Activated CD8-positive, alpha-beta memory T cell treated with anti-CD3 and anti-CD28 coated beads for 36 hours (primary cell): ENCODE results near the gene MGAT4A. TPM values are rescaled to one million over a fixed set of nuclear protein-coding genes. Genes with fewer than 3 reads are reported as not detected.

ENCODE experiments used
- CTCF ChIA-PET: fragments of 350-600 bp; sonication (Branson Sonifier 250); formaldehyde crosslinking; loops from one replicate; lab custom pipeline; 2021; ENCODE audit warnings: antibody characterized with exemption; lab: Charles Lee
- POLR2A ChIA-PET: fragments of 350-600 bp; sonication (Branson Sonifier 250); formaldehyde crosslinking; loops from one replicate; lab custom pipeline; 2021; ENCODE audit warnings: antibody characterized with exemption; lab: Charles Lee
- total RNA-seq, 2 experiments: library from RNA; stranded (reverse); gene quantifications; one replicate each; pipeline ENCODE4 v1.2.3, GENCODE V29; 2021

The MGAT4A gene
- total RNA-seq, 2 experiments from 2014 or later: 45.2 to 48.7 TPM

GRCh38 chr2:98715812-98716451 lies 15.0 kb downstream of the MGAT4A start:
- POLR2A ChIA-PET: no interaction called here

GRCh38 chr2:98713332-98714015 lies 17.5 kb downstream of the MGAT4A start:
- POLR2A ChIA-PET: no interaction called here
- CTCF ChIA-PET: no interaction called here

More at GRCh38 chr2:98715812-98716451, 15.0 kb downstream of the MGAT4A start:
- CTCF ChIA-PET: interaction anchor here (0.7 kb wide), 1 partner anchor 60 kb away, joined by 3 read pairs; no protein-coding TSS in a partner anchor

GRCh38 chr2:98712145-98712544 lies 18.8 kb downstream of the MGAT4A start:
- ChIA-PET CTCF (interaction anchor here (0.7 to 1.3 kb wide), 3 partner anchors 17 to 125 kb away, joined by 3 read pairs; no protein-coding TSS in a partner anchor), POLR2A (interaction anchor here (0.7 to 1.0 kb wide), 2 partner anchors 18 to 56 kb away, joined by 3 read pairs; no protein-coding TSS in a partner anchor)

GRCh38 chr2:98711506-98711905 lies 19.4 kb downstream of the MGAT4A start:
- CTCF ChIA-PET: interaction anchor here (0.7 to 1.4 kb wide), 2 partner anchors 62 to 112 kb away, joined by 4 read pairs; no protein-coding TSS in a partner anchor
- POLR2A ChIA-PET: no interaction called here

- ChIA-PET POLR2A (no interaction called here), CTCF (interaction anchor here (1.4 to 1.7 kb wide), 2 partner anchors 19 to 113 kb away, joined by 4 to 5 read pairs; no protein-coding TSS in a partner anchor)
Observed at GRCh38 chr2:98710734-98711133, 20.2 kb downstream of the MGAT4A start.

- POLR2A ChIA-PET: no interaction called here
- CTCF ChIA-PET: interaction anchor here (1.7 to 1.9 kb wide), 2 partner anchors 20 to 60 kb away, joined by 5 to 6 read pairs; no protein-coding TSS in a partner anchor
Observed at GRCh38 chr2:98709535-98709934, 21.4 kb downstream of the MGAT4A start.

- CTCF ChIA-PET: interaction anchor here (1.2 to 1.9 kb wide), 2 partner anchors 14 to 59 kb away, joined by 3 to 6 read pairs; no protein-coding TSS in a partner anchor
Observed at GRCh38 chr2:98708396-98709186, 22.3 kb downstream of the MGAT4A start.

GRCh38 chr2:98706591-98706990 lies 24.3 kb downstream of the MGAT4A start:
- ChIA-PET CTCF (interaction anchor here (0.6 to 1.0 kb wide), 3 partner anchors 10 to 18 kb away, joined by 3 read pairs; no protein-coding TSS in a partner anchor), POLR2A (interaction anchor here (0.7 kb wide), 1 partner anchor 33 kb away, joined by 3 read pairs; no protein-coding TSS in a partner anchor)

More at GRCh38 chr2:98708396-98709186, 22.3 kb downstream of the MGAT4A start:
- POLR2A ChIA-PET: interaction anchor here (0.8 kb wide), 1 partner anchor 16 kb away, joined by 5 read pairs; no protein-coding TSS in a partner anchor

GRCh38 chr2:98705333-98705617 lies 25.7 kb downstream of the MGAT4A start:
- ChIA-PET CTCF (interaction anchor here (0.7 kb wide), 1 partner anchor 361 kb away, joined by 3 read pairs; no protein-coding TSS in a partner anchor), POLR2A (no interaction called here)

GRCh38 chr2:98704499-98705332 lies 26.2 kb downstream of the MGAT4A start:
- ChIA-PET POLR2A (interaction anchor here (0.6 kb wide), 1 partner anchor 11 kb away, joined by 5 read pairs; no protein-coding TSS in a partner anchor), CTCF (interaction anchor here (1.1 to 2.1 kb wide), 4 partner anchors 10 to 41 kb away, joined by 3 to 12 read pairs (median 4); no protein-coding TSS in a partner anchor)

- ChIA-PET CTCF (interaction anchor here (1.5 to 2.1 kb wide), 3 partner anchors 9 to 13 kb away, joined by 3 to 12 read pairs (median 4); no protein-coding TSS in a partner anchor), POLR2A (interaction anchor here (0.6 kb wide), 1 partner anchor 10 kb away, joined by 5 read pairs; no protein-coding TSS in a partner anchor)
Observed at GRCh38 chr2:98703738-98704137, 27.2 kb downstream of the MGAT4A start.

- ChIA-PET CTCF (interaction anchor here (1.5 to 2.1 kb wide), 4 partner anchors 8 to 12 kb away, joined by 3 to 12 read pairs (median 4); no protein-coding TSS in a partner anchor), POLR2A (no interaction called here)
Observed at GRCh38 chr2:98702858-98703620, 27.9 kb downstream of the MGAT4A start.

- POLR2A ChIA-PET: no interaction called here
- CTCF ChIA-PET: interaction anchor here (1.0 to 1.6 kb wide), 3 partner anchors 10 to 134 kb away, joined by 4 read pairs; no protein-coding TSS in a partner anchor
Observed at GRCh38 chr2:98702127-98702802, 28.7 kb downstream of the MGAT4A start.

GRCh38 chr2:98701230-98701629 lies 29.7 kb downstream of the MGAT4A start:
- CTCF ChIA-PET: interaction anchor here (1.6 kb wide), 2 partner anchors 9 to 29 kb away, joined by 4 read pairs; no protein-coding TSS in a partner anchor
- POLR2A ChIA-PET: interaction anchor here (0.7 kb wide), 1 partner anchor 67 kb away, joined by 3 read pairs; no protein-coding TSS in a partner anchor

- ChIA-PET CTCF (no interaction called here), POLR2A (no interaction called here)
Observed at GRCh38 chr2:98698896-98699295, 32.0 kb downstream of the MGAT4A start.

GRCh38 chr2:98697651-98698337 lies 33.1 kb downstream of the MGAT4A start:
- ChIA-PET POLR2A (no interaction called here), CTCF (interaction anchor here (1.0 kb wide), 1 partner anchor 22 kb away, joined by 3 read pairs; no protein-coding TSS in a partner anchor)
